Hepatocyte (in vitro differentiated cells): ENCODE data around the gene CTNNAL1.

Source experiments
- EZH2 ChIP-seq: fragments of 200-600 bp; sonication (generic); IDR thresholded peaks from 2 replicates; pipeline ENCODE4 v1.6.1; 2016; ENCODE audit warnings: antibody characterized with exemption, mild to moderate bottlenecking, borderline replicate concordance
- EZH2phosphoT487 ChIP-seq: fragments of 200-600 bp; sonication (generic); IDR thresholded peaks from one replicate; pipeline ENCODE4 v1.6.1; 2018; ENCODE audit warnings: antibody characterized with exemption, mild to moderate bottlenecking, low read depth, moderate library complexity; ENCODE audit not compliant: unreplicated experiment, severe bottlenecking
- TF ChIP-seq, protein P1 (sequence below): fragments of 200-600 bp; sonication (generic); IDR thresholded peaks from 2 replicates; pipeline ENCODE4 v1.5.1; 2016; ENCODE audit warnings: antibody characterized with exemption, mild to moderate bottlenecking; ENCODE audit not compliant: poor library complexity

DNA sequence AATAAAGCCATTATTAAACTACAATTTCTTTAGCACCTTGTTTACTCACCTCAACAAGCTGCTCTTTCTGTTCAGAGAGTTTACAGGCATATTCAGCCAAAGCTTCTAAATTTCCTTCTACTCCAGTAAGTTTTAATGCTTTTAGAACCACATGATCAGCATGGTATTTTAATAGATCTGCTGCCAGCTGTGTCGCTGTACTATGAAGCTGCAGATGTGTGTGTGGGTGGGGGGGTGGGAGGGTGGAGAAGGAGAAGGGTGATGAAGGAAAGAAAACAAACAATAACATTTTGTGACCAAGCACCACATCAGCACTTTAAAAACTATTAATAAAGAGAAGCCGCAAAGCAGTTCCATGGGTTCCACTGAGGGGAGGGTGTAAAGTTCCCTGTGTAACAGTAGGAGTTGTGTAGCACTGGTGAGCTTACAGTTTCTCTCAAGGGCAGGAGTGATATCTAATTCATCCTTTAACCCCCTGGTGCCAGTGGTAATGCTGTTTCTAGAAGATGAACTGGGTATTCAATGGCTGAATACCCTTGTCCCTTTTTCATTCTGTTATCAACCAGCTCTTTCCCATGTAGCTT, 40.6 kb downstream of the CTNNAL1 start:
- TF ChIP-seq, protein P1, sequence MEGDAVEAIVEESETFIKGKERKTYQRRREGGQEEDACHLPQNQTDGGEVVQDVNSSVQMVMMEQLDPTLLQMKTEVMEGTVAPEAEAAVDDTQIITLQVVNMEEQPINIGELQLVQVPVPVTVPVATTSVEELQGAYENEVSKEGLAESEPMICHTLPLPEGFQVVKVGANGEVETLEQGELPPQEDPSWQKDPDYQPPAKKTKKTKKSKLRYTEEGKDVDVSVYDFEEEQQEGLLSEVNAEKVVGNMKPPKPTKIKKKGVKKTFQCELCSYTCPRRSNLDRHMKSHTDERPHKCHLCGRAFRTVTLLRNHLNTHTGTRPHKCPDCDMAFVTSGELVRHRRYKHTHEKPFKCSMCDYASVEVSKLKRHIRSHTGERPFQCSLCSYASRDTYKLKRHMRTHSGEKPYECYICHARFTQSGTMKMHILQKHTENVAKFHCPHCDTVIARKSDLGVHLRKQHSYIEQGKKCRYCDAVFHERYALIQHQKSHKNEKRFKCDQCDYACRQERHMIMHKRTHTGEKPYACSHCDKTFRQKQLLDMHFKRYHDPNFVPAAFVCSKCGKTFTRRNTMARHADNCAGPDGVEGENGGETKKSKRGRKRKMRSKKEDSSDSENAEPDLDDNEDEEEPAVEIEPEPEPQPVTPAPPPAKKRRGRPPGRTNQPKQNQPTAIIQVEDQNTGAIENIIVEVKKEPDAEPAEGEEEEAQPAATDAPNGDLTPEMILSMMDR: no peak
- TF ChIP-seq EZH2 (no peak), EZH2phosphoT487 (no peak)
